NOMO-1 treated with dmso at 0.1 percent for 144 hours (cell line): ENCODE results near the gene ITGAD.

ENCODE experiments used
- DNase-seq: peaks from one replicate; lab custom pipeline; 2025; ENCODE audit not compliant: unreplicated experiment; lab: John Stamatoyannopoulos, UW

Gene ITGAD

DNA sequence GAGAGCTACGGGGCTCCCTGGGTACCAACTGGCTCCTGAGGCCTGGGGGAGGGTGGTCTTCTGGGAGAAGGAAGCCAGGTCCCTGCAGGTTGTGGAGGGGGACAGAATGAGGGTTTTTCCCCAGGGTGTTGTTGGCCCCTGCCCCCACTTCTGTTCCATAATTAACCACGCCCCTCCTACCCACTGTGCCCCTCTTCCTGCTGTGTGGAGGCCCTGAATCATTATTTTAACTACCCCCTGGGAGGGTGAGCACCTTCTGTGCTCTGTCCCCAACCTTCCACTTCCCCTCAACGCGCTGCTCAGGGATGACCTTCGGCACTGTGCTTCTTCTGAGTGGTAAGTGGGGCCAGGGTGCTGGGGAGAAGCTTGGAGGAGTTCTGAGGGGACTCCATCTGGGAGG, at the start of gene ITGAD:
Gene ITGAD (plus strand): TSS at position 280 of the 400 bp plus-strand sequence. CDS start 26 bp downstream, at position 306.
- DNase-seq = no peak

GRCh38 chr16:31344712-31345111, 48.4 kb upstream of the ITGAD start:
- DNase-seq = no peak

DNA sequence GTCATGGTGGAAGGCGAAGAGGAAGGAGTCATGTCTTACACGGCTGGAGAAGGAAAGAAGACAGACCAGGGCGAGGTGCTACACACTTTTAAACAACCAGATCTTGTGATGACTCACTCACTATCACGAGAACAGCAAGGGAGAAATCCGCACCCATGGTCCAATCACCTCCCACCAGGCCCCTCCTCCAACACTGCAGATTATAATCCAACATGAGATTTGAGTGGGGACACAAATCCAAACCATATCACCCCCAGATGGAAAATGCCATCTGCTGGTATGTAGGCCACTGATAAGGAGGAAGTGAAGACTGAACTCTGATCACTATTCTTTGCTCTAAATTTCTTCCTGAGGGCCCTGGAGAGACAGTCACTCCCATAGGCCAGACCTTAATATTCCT, 45.7 kb upstream of the ITGAD start:
- DNase-seq = no peak

DNA sequence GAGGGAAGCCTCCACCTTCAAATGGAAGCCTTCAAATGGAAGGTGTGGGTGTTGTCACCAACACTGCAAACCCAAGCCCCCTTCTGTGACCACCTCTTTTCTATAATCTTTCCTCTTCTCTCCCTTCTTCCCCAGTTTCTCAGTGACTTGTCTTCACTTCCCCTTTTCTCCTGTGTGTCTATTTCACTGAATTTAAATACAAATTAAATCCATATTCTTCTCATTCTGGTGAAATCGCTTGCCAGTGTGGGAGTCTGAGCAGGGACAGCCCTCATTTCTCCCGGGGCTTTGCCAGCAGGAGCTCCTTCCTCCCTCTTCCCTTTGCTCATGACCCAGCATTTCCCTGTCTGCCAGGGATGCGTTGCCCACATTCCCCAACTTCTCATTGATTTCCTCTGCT, 44.6 kb upstream of the ITGAD start:
- DNase-seq = no peak

- no peak for DNase-seq
These were observed 42.7 kb upstream of the ITGAD start for GRCh38 chr16:31350275-31351005.

DNA sequence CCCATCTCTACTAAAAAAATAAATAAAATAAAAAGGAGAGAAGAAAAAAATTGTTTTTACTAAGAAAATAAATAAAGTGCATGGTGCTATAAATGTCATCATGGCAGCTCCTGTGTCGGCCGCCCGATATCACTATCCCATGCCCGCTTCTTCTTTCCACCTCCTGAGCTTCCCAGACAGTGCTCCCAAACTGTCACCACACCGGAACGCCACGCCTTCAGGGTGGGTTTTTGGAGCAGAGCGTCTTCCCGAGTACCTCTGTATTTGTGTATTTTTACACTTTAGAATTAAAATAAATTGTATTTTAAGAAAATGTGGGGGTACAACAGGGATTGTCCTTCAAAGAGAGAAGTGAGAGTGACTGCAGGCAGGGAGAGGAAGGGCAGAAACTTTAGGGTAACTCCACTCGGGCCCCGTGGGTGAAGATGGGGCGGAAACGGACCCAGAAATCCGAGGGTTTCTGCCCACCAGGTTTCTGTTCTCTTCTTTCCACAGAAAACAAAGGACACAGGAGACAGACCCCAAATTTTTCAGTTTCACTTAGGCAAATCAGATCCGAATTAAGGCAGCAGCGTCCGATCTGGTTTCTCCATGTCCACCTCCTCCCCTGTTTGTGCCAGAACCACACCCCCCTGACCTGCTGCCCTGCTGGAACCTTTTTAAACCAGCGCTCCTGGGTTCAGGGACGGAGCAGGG, 41.7 kb upstream of the ITGAD start:
- no peak for DNase-seq

GRCh38 chr16:31351942-31352325, 41.2 kb upstream of the ITGAD start:
- DNase-seq = no peak

- DNase-seq = peak; percentile 94
These were observed 40.6 kb upstream of the ITGAD start for GRCh38 chr16:31352376-31353115.

GRCh38 chr16:31354394-31355291, 38.5 kb upstream of the ITGAD start, which contains the start of gene ITGAX:
Gene ITGAX (plus strand): TSS chr16:31355176. CDS start chr16:31355255, 79 bp downstream.
- peak; percentile 71 for DNase-seq

- DNase-seq = no peak
These were observed 37.6 kb upstream of the ITGAD start for GRCh38 chr16:31355431-31356100.

- DNase-seq = no peak
These were observed 36.4 kb upstream of the ITGAD start for GRCh38 chr16:31356566-31357323.

DNA sequence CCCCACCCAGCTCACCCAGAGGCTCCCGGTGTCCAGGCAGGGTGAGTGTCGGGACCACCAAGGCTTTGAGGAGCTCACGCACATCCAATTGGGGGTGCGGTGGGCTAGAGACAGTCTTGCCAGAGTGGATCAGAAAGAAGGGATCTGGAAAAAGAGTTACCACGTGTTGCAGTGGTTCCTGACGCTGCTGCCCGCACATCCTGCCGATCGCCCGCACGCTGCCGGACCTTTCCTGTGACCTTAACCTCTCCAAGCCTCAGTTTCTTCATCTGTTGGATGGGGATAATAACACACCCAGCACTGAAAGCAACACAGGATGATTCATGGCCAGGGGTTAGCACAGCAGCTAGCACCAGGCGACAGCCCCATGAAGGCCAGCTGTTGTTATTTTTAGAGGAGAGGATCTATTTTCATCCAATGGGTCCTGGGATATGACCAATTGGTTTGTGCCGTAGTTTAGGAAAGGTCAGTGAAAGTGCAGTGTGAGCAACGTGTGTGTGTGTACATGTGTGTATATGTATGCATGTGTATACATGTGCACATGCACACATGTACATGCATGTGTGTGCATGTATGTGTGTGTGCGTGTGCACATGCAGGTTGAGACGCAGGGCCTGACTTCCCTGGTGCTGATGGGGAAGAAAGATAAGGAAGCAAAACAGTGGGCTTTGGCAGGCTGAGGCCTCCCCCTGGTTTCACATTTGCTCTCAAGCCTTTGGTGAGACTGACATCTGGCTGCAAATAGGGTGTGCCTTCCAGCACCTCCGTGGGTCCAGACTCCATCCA, 35.6 kb upstream of the ITGAD start:
- no peak for DNase-seq

DNA sequence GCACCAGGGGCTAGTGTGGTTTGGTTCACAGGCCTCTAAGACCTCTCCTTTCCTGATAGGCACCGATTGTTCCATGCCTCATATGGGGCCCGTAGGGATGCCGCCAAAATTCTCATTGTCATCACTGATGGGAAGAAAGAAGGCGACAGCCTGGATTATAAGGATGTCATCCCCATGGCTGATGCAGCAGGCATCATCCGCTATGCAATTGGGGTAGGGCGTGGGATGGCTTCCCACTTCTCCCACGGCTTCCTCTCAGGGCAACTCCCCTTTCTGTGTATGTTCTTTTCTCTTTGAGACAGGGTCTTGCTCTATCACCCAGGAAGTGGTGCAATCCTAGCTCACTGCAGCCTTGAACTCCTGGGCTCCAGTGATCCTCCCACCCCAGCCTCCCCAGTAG, 32.9 kb upstream of the ITGAD start:
- no peak for DNase-seq

GRCh38 chr16:31361201-31362110, 31.7 kb upstream of the ITGAD start:
- DNase-seq = no peak

- no peak for DNase-seq
These were observed 30.4 kb upstream of the ITGAD start for GRCh38 chr16:31362476-31363405.

- DNase-seq = no peak
These were observed 29.4 kb upstream of the ITGAD start for GRCh38 chr16:31363721-31364120.

- DNase-seq = no peak
These were observed 28.7 kb upstream of the ITGAD start for GRCh38 chr16:31364421-31364820.
